GM12878 (cell line): ENCODE data around the gene TRPT1. TPM values are rescaled to one million over a fixed set of nuclear protein-coding genes. Genes with fewer than 3 reads are reported as not detected.

Source experiments
- BHLHE40 ChIP-seq, 2 experiments: fragments of 450-650 bp in 1 of 2; IDR thresholded peaks; 2 replicates each; pipeline ENCODE4 v1.6.1; 2011 to 2017; ENCODE audit warnings: low read depth in 2 of 2, borderline replicate concordance in 1 of 2, improper control_type of control experiment in 1 of 2, low read length in 1 of 2, mild to moderate bottlenecking in 1 of 2
- CREM ChIP-seq: IDR thresholded peaks from 2 replicates; pipeline ENCODE4 v1.6.1; 2014; ENCODE audit warnings: antibody characterized with exemption, low read depth
- ESRRA ChIP-seq: IDR thresholded peaks from 2 replicates; pipeline ENCODE4 v1.6.1; 2012; ENCODE audit warnings: mild to moderate bottlenecking, low read length, improper control_type of control experiment
- MAX ChIP-seq: IDR thresholded peaks from 2 replicates; pipeline ENCODE4 v1.6.1; 2012; ENCODE audit warnings: low read depth, low read length, improper control_type of control experiment
- MXI1 ChIP-seq: fragments of 150-350 bp; IDR thresholded peaks from 2 replicates; pipeline ENCODE4 v1.6.1; 2011; ENCODE audit warnings: low read depth, mild to moderate bottlenecking, inconsistent platforms, low read length, improper control_type of control experiment
- NFXL1 ChIP-seq: fragments of 450-650 bp; IDR thresholded peaks from 2 replicates; pipeline ENCODE4 v1.6.1; 2017; ENCODE audit warnings: antibody characterized with exemption, mild to moderate bottlenecking, borderline replicate concordance
- NR2F1 ChIP-seq: fragments of 450-650 bp; conservative IDR thresholded peaks from 2 replicates; pipeline ENCODE4 v1.6.1; 2017; ENCODE audit warnings: mild to moderate bottlenecking
- POLR2A ChIP-seq: IDR thresholded peaks from 2 replicates; pipeline ENCODE4 v1.6.1; 2011; ENCODE audit warnings: low read depth, mild to moderate bottlenecking, low read length
- POU2F2 ChIP-seq: IDR thresholded peaks from 3 replicates; pipeline ENCODE4 v1.6.1; 2011; ENCODE audit warnings: low read depth, mild to moderate bottlenecking, low read length, borderline replicate concordance
- RB1 ChIP-seq: fragments of 450-650 bp; formaldehyde crosslinking; IDR thresholded peaks from 2 replicates; pipeline ENCODE4 v1.6.1; 2017; ENCODE audit warnings: mild to moderate bottlenecking, borderline replicate concordance
- RELA ChIP-seq: fragments of 450-650 bp; IDR thresholded peaks from 2 replicates; pipeline ENCODE4 v1.8.0; 2014; ENCODE audit warnings: borderline replicate concordance; ENCODE audit not compliant: partially characterized antibody
- RUNX3 ChIP-seq: IDR thresholded peaks from 2 replicates; pipeline ENCODE4 v1.6.1; 2012; ENCODE audit warnings: low read length, inconsistent platforms
- SIX5 ChIP-seq: IDR thresholded peaks from 2 replicates; pipeline ENCODE4 v1.6.1; 2011; ENCODE audit warnings: mild to moderate bottlenecking, low read depth, low read length, moderate library complexity; ENCODE audit not compliant: severe bottlenecking
- STAT1 ChIP-seq: fragments of 450-650 bp; conservative IDR thresholded peaks from 2 replicates; pipeline ENCODE4 v1.6.1; 2014; ENCODE audit warnings: antibody characterized with exemption, mild to moderate bottlenecking
- TAF1 ChIP-seq: IDR thresholded peaks from 2 replicates; pipeline ENCODE4 v1.6.1; 2011; ENCODE audit warnings: mild to moderate bottlenecking, low read depth, low read length, borderline replicate concordance
- TBL1XR1 ChIP-seq: IDR thresholded peaks from 2 replicates; pipeline ENCODE4 v1.6.1; 2012; ENCODE audit warnings: low read depth, low read length, improper control_type of control experiment
- TCF3 ChIP-seq: IDR thresholded peaks from 2 replicates; pipeline ENCODE4 v1.6.1; 2012; ENCODE audit warnings: low read depth, mild to moderate bottlenecking, low read length, borderline replicate concordance; ENCODE audit not compliant: insufficient read depth
- USF1 ChIP-seq: IDR thresholded peaks from 2 replicates; pipeline ENCODE4 v1.6.1; 2011; ENCODE audit warnings: borderline replicate concordance, low read depth, mild to moderate bottlenecking, moderate library complexity, mixed read lengths, low read length; ENCODE audit not compliant: insufficient read depth; ENCODE audit errors: extremely low read length
- WRNIP1 ChIP-seq: IDR thresholded peaks from 2 replicates; pipeline ENCODE4 v1.6.1; 2011; ENCODE audit warnings: low read depth, low read length, improper control_type of control experiment, borderline replicate concordance
- YBX1 ChIP-seq: fragments of 450-650 bp; IDR thresholded peaks from 2 replicates; pipeline ENCODE4 v1.6.1; 2016; ENCODE audit warnings: antibody characterized with exemption
- ZNF207 ChIP-seq: fragments of 450-650 bp; IDR thresholded peaks from 2 replicates; pipeline ENCODE4 v1.6.1; 2014; ENCODE audit warnings: antibody characterized with exemption, mild to moderate bottlenecking, borderline replicate concordance
- ZNF687 ChIP-seq: fragments of 450-650 bp; IDR thresholded peaks from 2 replicates; pipeline ENCODE4 v1.6.1; 2017; ENCODE audit warnings: mild to moderate bottlenecking, moderate library complexity
- polyA plus RNA-seq, 11 experiments: library from polyadenylated mRNA; depleted of rRNA in 4 of 11; unstranded in 6 of 11; stranded (reverse) in 5 of 11; fragments of >200 nt; fragmentation: Nextera tagmentation in 4 of 11; fragmentation: Illumina TruSeq in 1 of 11; extraction: Ambion mirVana in 4 of 11; extraction: Trizol in 1 of 11; gene quantifications; 1 replicate in 1 of 11; 2 replicates in 10 of 11; pipeline versions ENCODE4 v1.2.1 to v1.2.3, GENCODE V29; 2011 to 2016; ENCODE audit warnings: inconsistent platforms in 2 of 11, missing spikeins in 2 of 11, low read depth in 1 of 11
- total RNA-seq, 4 experiments: library from RNA; depleted of rRNA in 3 of 4; stranded (reverse); fragments of >200 nt in 3 of 4; fragmentation: Illumina TruSeq in 1 of 4; extraction: Trizol in 1 of 4; gene quantifications; 2 replicates each; pipeline versions ENCODE4 v1.2.1 to v1.2.3, GENCODE V29; 2013 to 2021

Gene TRPT1
- total and polyA plus RNA-seq, 10 of the 15 experiments (the other 5 are each of a cell fraction or from before 2014, with no cell fraction given), result 7.1 to 63.0 (median 31.4) TPM

- TF ChIP-seq TAF1 (peak; percentile 96), POU2F2 (peak; percentile 85; the same call in 1 of the 3 replicates), WRNIP1 (no peak), RUNX3 (peak; percentile 45; the same call in 1 of the 2 replicates), NR2F1 (peak; percentile 36; the same call in 1 of the 2 replicates), BHLHE40 (IDR thresholded peaks at IDR 0.05; ENCODE audit: borderline replicate concordance in 1 of 2, low read depth in 2 of 2, low read length in 1 of 2) (peak; percentile 68 to 77), NFXL1 (no peak), TCF3 (peak; percentile 72; the same call in 1 of the 2 replicates), MAX (peak; percentile 9; the same call in 1 of the 2 replicates), CREM (no peak), TBL1XR1 (no peak), YBX1 (no peak), MXI1 (no peak), USF1 (peak; percentile 83), ZNF687 (0 out of 2 replicates have a peak, but pooled peaks have one; percentile 18), RELA (peak; percentile 8), RB1 (peak; percentile 49; the same call in 1 of the 2 replicates), ESRRA (no peak), POLR2A (peak; percentile 97), STAT1 (peak; percentile 91; the same call in 1 of the 2 replicates), SIX5 (no peak), ZNF207 (peak; percentile 84; the same call in 1 of the 2 replicates)
Measured at GRCh38 chr11:64185175-64185692, 40.8 kb downstream of the TRPT1 start (continued).
